ENCODE measurements around the gene SLC5A12. TPM values are rescaled to one million over a fixed set of nuclear protein-coding genes. Genes with fewer than 3 reads are reported as not detected.

SLC5A12 gene
- polyA plus RNA-seq (ENCODE audit: insufficient read length in 4 of 4) = 10 to 100 TPM; 40.0 to 63.9 (median 52.6) TPM

- DNase-seq (ENCODE audit: low read depth in 4 of 4, low spot score in 3 of 4) = no peak
Measured at GRCh38 chr11:26721948-26722475, at the start of gene SLC5A12. TSS of gene SLC5A12 (minus strand) at chr11:26722060. CDS start at chr11:26721714, 346 bp downstream.

- DNase-seq (ENCODE audit: low read depth in 4 of 4, low spot score in 3 of 4) = no peak
Measured at GRCh38 chr11:26769027-26769426, 47.2 kb upstream of the SLC5A12 start.

- DNase-seq (ENCODE audit: low read depth in 4 of 4, low spot score in 3 of 4) = no peak
Measured at GRCh38 chr11:26767060-26767459, 45.2 kb upstream of the SLC5A12 start.

GRCh38 chr11:26765323-26765722, 43.5 kb upstream of the SLC5A12 start:
- no peak for DNase-seq (ENCODE audit: low read depth in 4 of 4, low spot score in 3 of 4)

- DNase-seq (ENCODE audit: low read depth in 4 of 4, low spot score in 3 of 4) = no peak
Measured at GRCh38 chr11:26764825-26765224, 43.0 kb upstream of the SLC5A12 start.

- no peak for DNase-seq (ENCODE audit: low read depth in 4 of 4, low spot score in 3 of 4)
Measured at GRCh38 chr11:26764315-26764714, 42.5 kb upstream of the SLC5A12 start.

- DNase-seq (ENCODE audit: low read depth in 4 of 4, low spot score in 3 of 4) = no peak
Measured at GRCh38 chr11:26762089-26762488, 40.2 kb upstream of the SLC5A12 start.

- DNase-seq (ENCODE audit: low read depth in 4 of 4, low spot score in 3 of 4) = no peak
Measured at GRCh38 chr11:26761361-26761809, 39.5 kb upstream of the SLC5A12 start.

- DNase-seq (ENCODE audit: low read depth in 4 of 4, low spot score in 3 of 4) = no peak
Measured at GRCh38 chr11:26757995-26758394, 36.1 kb upstream of the SLC5A12 start.

GRCh38 chr11:26755762-26756161, 33.9 kb upstream of the SLC5A12 start:
- no peak for DNase-seq (ENCODE audit: low read depth in 4 of 4, low spot score in 3 of 4)

- DNase-seq (ENCODE audit: low read depth in 4 of 4, low spot score in 3 of 4) = peak; percentile 50 to 71 (median 67)
Measured at GRCh38 chr11:26753723-26754504, 32.1 kb upstream of the SLC5A12 start.

GRCh38 chr11:26749927-26750326, 28.1 kb upstream of the SLC5A12 start:
- no peak for DNase-seq (ENCODE audit: low read depth in 4 of 4, low spot score in 3 of 4)

GRCh38 chr11:26743622-26744021, 21.8 kb upstream of the SLC5A12 start:
- DNase-seq (ENCODE audit: low read depth in 4 of 4, low spot score in 3 of 4) = no peak

- no peak for DNase-seq (ENCODE audit: low read depth in 4 of 4, low spot score in 3 of 4)
Measured at GRCh38 chr11:26742966-26743365, 21.1 kb upstream of the SLC5A12 start.

- no peak for DNase-seq (ENCODE audit: low read depth in 4 of 4, low spot score in 3 of 4)
Measured at GRCh38 chr11:26741036-26741435, 19.2 kb upstream of the SLC5A12 start.

- no peak for DNase-seq (ENCODE audit: low read depth in 4 of 4, low spot score in 3 of 4)
Measured at GRCh38 chr11:26739366-26740073, 17.7 kb upstream of the SLC5A12 start.

- DNase-seq (ENCODE audit: low read depth in 4 of 4, low spot score in 3 of 4) = no peak
Measured at GRCh38 chr11:26734691-26735090, 12.8 kb upstream of the SLC5A12 start.

GRCh38 chr11:26731084-26731456, 9.2 kb upstream of the SLC5A12 start:
- DNase-seq (ENCODE audit: low read depth in 4 of 4, low spot score in 3 of 4) = no peak

GRCh38 chr11:26730414-26731083, 8.7 kb upstream of the SLC5A12 start:
- no peak for DNase-seq (ENCODE audit: low read depth in 4 of 4, low spot score in 3 of 4)

GRCh38 chr11:26729284-26729683, 7.4 kb upstream of the SLC5A12 start:
- no peak for DNase-seq (ENCODE audit: low read depth in 4 of 4, low spot score in 3 of 4)

- no peak for DNase-seq (ENCODE audit: low read depth in 4 of 4, low spot score in 3 of 4)
Measured at GRCh38 chr11:26726960-26727359, 5.1 kb upstream of the SLC5A12 start.
